Fibroblast of lung (primary cell): ENCODE data around the gene LCE5A.
A peak's percentile ranks its signal among the peaks of the same experiment; 100 is the strongest.

Source experiments
- CTCF ChIP-seq, 2 donors: IDR thresholded peaks in 1 of 2; conservative IDR thresholded peaks in 1 of 2; 1 replicate in 1 of 2; 2 replicates in 1 of 2; pipeline ENCODE4 v1.5.1; 2011 to 2012; ENCODE audit warnings: low read length in 2 of 2, control low read depth in 1 of 2, inconsistent platforms in 1 of 2, low read depth in 1 of 2, mild to moderate bottlenecking in 1 of 2
- EZH2 ChIP-seq: IDR thresholded peaks from 2 replicates; pipeline ENCODE4 v1.5.1; 2012; ENCODE audit warnings: low read length, control low read depth, mild to moderate bottlenecking; ENCODE audit errors: missing control alignments

GRCh38 chr1:152461544-152461943 is 49.1 kb upstream of the LCE5A start:
- no peak for TF ChIP-seq EZH2
- peak; percentile 56 for TF ChIP-seq CTCF (conservative IDR thresholded peaks at IDR 0.05 in 1 of 2, IDR thresholded peaks at IDR 0.05 in 1 of 2; ENCODE audit: low read depth in 1 of 2, low read length in 2 of 2)
